HepG2 (cell line): Measurements from ENCODE around the gene THEM5. TPM values are rescaled to one million over a fixed set of nuclear protein-coding genes. Genes with fewer than 3 reads are reported as not detected.

Source experiments
- AGO1 ChIP-seq: fragments of 200-400 bp; formaldehyde crosslinking; IDR thresholded peaks from 2 replicates; pipeline ENCODE4 v1.6.1; 2017; ENCODE audit warnings: mild to moderate bottlenecking, low read depth, low read length, moderate library complexity; ENCODE audit not compliant: poor library complexity, severe bottlenecking
- AHR ChIP-seq: IDR thresholded peaks from 2 replicates; pipeline ENCODE4 v1.6.1; 2018; ENCODE audit warnings: missing genetic modification reagents, missing compliant biosample characterization
- DR1 ChIP-seq: sonication (generic); formaldehyde crosslinking; IDR thresholded peaks from 2 replicates; pipeline ENCODE4 v1.8.0; 2021; ENCODE audit warnings: mild to moderate bottlenecking, missing genetic modification reagents, inconsistent platforms
- GABPA ChIP-seq, 2 experiments: IDR thresholded peaks; 2 replicates each; pipeline ENCODE4 v1.6.1; 2011 to 2016; ENCODE audit warnings: low read depth in 2 of 2, low read length in 1 of 2, missing biosample characterization in 1 of 2, missing genetic modification characterization in 1 of 2
- HOXA7 ChIP-seq: sonication (generic); formaldehyde crosslinking; IDR thresholded peaks from 2 replicates; pipeline ENCODE4 v1.8.1; 2022; ENCODE audit warnings: mild to moderate bottlenecking, missing genetic modification reagents, moderate library complexity
- IRF1 ChIP-seq: sonication (generic); formaldehyde crosslinking; IDR thresholded peaks from 2 replicates; pipeline ENCODE4 v1.4.0; 2020; ENCODE audit warnings: low read depth, mild to moderate bottlenecking, missing genetic modification reagents
- PATZ1 ChIP-seq: sonication (generic); formaldehyde crosslinking; IDR thresholded peaks from 2 replicates; pipeline ENCODE4 v1.4.0; 2020; ENCODE audit warnings: missing genetic modification reagents
- SP4 ChIP-seq: sonication (generic); formaldehyde crosslinking; IDR thresholded peaks from 2 replicates; pipeline ENCODE4 v1.8.1; 2023; ENCODE audit warnings: mild to moderate bottlenecking, missing genetic modification reagents
- ZNF557 ChIP-seq: sonication (generic); formaldehyde crosslinking; IDR thresholded peaks from 2 replicates; pipeline ENCODE4 v1.4.0; 2020; ENCODE audit warnings: missing genetic modification reagents
- polyA plus RNA-seq, 8 experiments: library from polyadenylated mRNA; depleted of rRNA in 3 of 8; stranded (reverse) in 7 of 8; unstranded in 1 of 8; fragments of >200 nt; fragmentation: Illumina TruSeq in 4 of 8; extraction: Trizol in 4 of 8; gene quantifications; 2 replicates each; pipeline versions ENCODE4 v1.2.1 to v1.2.3, GENCODE V29; 2011 to 2016; ENCODE audit warnings: low read depth in 4 of 8, missing spikeins in 1 of 8, mixed read lengths in 1 of 8; ENCODE audit not compliant: insufficient read depth in 1 of 8
- total RNA-seq, 5 experiments: library from RNA; depleted of rRNA; stranded (reverse); fragments of >200 nt; fragmentation: Illumina TruSeq; extraction: Trizol; gene quantifications; 2 replicates each; pipeline ENCODE4 v1.2.3, GENCODE V29; 2016; ENCODE audit warnings: low read depth in 1 of 5
- TF ChIP-seq, protein P1 (sequence below): sonication (generic); formaldehyde crosslinking; conservative IDR thresholded peaks from 2 replicates; pipeline ENCODE4 v1.4.0; 2020; ENCODE audit warnings: mild to moderate bottlenecking, missing genetic modification reagents, moderate library complexity
- TF ChIP-seq, protein P2 (sequence below): sonication (generic); formaldehyde crosslinking; IDR thresholded peaks from 2 replicates; pipeline ENCODE4 v1.4.0; 2020; ENCODE audit warnings: missing genetic modification reagents
- TF ChIP-seq, protein P3 (sequence below): IDR thresholded peaks from 2 replicates; pipeline ENCODE4 v1.6.1; 2016; ENCODE audit warnings: low read depth, missing genetic modification reagents, missing compliant biosample characterization

THEM5 gene
- total and polyA plus RNA-seq, 2 of the 13 experiments (the other 11 are each of a cell fraction or from before 2014, with no cell fraction given): not detected

DNA sequence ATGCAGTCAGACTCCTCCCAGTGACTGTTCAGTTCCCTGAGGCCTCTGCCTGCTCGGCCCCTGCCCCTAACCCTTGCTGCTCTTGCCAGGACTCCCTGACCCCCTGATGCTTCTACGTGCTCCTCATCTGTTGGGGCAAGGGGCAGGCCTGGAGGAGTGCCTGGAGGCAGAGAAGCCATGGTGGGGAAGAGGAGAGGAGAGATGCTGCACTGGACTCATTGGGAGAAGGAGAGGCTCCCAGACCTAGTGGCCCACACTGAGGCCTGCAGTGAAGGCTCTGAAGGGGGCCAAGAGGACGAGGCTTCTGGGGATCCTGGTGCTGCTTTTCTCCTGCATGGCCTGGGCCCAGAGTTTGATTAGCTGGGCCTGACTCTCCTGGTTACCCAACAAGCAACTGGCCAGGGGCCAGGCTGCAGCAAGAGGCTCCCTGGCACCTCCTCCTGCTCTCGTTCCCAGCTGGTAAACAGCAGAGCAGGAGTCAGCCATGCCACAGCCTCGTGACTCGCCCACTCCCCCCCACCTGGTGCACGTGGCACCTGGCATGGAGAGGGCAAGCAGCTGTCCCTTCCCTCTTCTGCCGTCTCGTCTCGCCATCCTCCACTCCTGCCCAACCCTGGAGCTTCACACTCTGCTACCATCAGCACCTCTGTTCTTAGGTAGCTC is 21.1 kb downstream of the THEM5 start (continued):
- no peak for TF ChIP-seq IRF1 (CRISPR knock-in tag)
- no peak for TF ChIP-seq ZNF557
- peak; percentile 54; the same call in 1 of the 2 replicates for TF ChIP-seq PATZ1 (CRISPR knock-in tag)
- TF ChIP-seq DR1: no peak
- no peak for TF ChIP-seq AGO1
- TF ChIP-seq, protein P1, sequence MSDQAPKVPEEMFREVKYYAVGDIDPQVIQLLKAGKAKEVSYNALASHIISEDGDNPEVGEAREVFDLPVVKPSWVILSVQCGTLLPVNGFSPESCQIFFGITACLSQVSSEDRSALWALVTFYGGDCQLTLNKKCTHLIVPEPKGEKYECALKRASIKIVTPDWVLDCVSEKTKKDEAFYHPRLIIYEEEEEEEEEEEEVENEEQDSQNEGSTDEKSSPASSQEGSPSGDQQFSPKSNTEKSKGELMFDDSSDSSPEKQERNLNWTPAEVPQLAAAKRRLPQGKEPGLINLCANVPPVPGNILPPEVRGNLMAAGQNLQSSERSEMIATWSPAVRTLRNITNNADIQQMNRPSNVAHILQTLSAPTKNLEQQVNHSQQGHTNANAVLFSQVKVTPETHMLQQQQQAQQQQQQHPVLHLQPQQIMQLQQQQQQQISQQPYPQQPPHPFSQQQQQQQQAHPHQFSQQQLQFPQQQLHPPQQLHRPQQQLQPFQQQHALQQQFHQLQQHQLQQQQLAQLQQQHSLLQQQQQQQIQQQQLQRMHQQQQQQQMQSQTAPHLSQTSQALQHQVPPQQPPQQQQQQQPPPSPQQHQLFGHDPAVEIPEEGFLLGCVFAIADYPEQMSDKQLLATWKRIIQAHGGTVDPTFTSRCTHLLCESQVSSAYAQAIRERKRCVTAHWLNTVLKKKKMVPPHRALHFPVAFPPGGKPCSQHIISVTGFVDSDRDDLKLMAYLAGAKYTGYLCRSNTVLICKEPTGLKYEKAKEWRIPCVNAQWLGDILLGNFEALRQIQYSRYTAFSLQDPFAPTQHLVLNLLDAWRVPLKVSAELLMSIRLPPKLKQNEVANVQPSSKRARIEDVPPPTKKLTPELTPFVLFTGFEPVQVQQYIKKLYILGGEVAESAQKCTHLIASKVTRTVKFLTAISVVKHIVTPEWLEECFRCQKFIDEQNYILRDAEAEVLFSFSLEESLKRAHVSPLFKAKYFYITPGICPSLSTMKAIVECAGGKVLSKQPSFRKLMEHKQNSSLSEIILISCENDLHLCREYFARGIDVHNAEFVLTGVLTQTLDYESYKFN (CRISPR knock-in tag): no peak
- TF ChIP-seq HOXA7: no peak
- no peak for TF ChIP-seq AHR
- 0 out of 2 replicates have a peak, but pooled peaks have one; percentile 51 for TF ChIP-seq SP4 (CRISPR knock-in tag)
- TF ChIP-seq, protein P2, sequence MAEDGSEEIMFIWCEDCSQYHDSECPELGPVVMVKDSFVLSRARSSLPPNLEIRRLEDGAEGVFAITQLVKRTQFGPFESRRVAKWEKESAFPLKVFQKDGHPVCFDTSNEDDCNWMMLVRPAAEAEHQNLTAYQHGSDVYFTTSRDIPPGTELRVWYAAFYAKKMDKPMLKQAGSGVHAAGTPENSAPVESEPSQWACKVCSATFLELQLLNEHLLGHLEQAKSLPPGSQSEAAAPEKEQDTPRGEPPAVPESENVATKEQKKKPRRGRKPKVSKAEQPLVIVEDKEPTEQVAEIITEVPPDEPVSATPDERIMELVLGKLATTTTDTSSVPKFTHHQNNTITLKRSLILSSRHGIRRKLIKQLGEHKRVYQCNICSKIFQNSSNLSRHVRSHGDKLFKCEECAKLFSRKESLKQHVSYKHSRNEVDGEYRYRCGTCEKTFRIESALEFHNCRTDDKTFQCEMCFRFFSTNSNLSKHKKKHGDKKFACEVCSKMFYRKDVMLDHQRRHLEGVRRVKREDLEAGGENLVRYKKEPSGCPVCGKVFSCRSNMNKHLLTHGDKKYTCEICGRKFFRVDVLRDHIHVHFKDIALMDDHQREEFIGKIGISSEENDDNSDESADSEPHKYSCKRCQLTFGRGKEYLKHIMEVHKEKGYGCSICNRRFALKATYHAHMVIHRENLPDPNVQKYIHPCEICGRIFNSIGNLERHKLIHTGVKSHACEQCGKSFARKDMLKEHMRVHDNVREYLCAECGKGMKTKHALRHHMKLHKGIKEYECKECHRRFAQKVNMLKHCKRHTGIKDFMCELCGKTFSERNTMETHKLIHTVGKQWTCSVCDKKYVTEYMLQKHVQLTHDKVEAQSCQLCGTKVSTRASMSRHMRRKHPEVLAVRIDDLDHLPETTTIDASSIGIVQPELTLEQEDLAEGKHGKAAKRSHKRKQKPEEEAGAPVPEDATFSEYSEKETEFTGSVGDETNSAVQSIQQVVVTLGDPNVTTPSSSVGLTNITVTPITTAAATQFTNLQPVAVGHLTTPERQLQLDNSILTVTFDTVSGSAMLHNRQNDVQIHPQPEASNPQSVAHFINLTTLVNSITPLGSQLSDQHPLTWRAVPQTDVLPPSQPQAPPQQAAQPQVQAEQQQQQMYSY (CRISPR knock-in tag): no peak
- TF ChIP-seq GABPA (IDR thresholded peaks at IDR 0.05; ENCODE audit: low read depth, low read length): no peak
- TF ChIP-seq GABPA (CRISPR knock-in tag; IDR thresholded peaks at IDR 0.05; ENCODE audit: low read depth): no peak
- TF ChIP-seq, protein P3, sequence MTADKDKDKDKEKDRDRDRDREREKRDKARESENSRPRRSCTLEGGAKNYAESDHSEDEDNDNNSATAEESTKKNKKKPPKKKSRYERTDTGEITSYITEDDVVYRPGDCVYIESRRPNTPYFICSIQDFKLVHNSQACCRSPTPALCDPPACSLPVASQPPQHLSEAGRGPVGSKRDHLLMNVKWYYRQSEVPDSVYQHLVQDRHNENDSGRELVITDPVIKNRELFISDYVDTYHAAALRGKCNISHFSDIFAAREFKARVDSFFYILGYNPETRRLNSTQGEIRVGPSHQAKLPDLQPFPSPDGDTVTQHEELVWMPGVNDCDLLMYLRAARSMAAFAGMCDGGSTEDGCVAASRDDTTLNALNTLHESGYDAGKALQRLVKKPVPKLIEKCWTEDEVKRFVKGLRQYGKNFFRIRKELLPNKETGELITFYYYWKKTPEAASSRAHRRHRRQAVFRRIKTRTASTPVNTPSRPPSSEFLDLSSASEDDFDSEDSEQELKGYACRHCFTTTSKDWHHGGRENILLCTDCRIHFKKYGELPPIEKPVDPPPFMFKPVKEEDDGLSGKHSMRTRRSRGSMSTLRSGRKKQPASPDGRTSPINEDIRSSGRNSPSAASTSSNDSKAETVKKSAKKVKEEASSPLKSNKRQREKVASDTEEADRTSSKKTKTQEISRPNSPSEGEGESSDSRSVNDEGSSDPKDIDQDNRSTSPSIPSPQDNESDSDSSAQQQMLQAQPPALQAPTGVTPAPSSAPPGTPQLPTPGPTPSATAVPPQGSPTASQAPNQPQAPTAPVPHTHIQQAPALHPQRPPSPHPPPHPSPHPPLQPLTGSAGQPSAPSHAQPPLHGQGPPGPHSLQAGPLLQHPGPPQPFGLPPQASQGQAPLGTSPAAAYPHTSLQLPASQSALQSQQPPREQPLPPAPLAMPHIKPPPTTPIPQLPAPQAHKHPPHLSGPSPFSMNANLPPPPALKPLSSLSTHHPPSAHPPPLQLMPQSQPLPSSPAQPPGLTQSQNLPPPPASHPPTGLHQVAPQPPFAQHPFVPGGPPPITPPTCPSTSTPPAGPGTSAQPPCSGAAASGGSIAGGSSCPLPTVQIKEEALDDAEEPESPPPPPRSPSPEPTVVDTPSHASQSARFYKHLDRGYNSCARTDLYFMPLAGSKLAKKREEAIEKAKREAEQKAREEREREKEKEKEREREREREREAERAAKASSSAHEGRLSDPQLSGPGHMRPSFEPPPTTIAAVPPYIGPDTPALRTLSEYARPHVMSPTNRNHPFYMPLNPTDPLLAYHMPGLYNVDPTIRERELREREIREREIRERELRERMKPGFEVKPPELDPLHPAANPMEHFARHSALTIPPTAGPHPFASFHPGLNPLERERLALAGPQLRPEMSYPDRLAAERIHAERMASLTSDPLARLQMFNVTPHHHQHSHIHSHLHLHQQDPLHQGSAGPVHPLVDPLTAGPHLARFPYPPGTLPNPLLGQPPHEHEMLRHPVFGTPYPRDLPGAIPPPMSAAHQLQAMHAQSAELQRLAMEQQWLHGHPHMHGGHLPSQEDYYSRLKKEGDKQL: no peak
